MV-4-11 (cell line): Measurements from ENCODE around the gene EXOC3L1.

Experiments
- DNase-seq: peaks from one replicate; lab custom pipeline; 2025; lab: John Stamatoyannopoulos, UW

The EXOC3L1 gene

DNA sequence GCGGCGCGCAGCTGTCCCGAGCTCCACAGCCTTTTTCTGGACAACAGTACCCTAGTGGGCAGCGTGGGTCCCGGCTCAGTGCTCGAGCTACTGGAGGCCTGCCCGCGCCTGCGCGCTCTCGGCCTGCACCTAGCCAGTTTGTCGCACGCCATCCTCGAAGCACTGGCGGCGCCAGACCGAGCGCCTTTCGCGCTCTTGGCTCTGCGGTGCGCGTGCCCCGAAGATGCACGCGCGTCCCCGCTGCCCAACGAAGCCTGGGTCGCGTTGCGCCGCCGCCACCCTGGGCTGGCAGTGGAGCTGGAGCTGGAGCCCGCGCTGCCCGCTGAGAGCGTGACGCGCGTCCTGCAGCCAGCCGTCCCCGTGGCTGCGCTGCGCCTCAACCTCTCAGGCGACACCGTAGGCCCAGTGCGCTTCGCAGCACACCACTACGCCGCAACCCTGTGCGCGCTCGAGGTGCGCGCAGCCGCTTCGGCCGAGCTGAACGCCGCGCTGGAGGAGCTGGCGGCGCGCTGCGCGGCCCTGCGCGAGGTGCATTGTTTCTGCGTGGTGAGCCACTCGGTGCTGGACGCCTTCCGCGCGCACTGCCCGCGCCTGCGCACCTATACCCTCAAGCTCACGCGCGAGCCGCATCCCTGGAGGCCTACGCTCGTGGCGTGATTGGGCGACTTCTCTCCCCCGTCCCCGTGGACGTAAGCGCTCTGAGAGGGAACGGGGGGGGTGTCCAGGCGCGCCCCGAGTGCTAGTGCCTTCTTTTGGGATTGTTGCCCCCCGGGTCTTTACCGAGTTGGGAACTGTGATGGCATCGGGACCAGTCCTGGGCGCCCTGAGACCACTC, 26.6 kb downstream of the EXOC3L1 start:
- no peak for DNase-seq

DNA sequence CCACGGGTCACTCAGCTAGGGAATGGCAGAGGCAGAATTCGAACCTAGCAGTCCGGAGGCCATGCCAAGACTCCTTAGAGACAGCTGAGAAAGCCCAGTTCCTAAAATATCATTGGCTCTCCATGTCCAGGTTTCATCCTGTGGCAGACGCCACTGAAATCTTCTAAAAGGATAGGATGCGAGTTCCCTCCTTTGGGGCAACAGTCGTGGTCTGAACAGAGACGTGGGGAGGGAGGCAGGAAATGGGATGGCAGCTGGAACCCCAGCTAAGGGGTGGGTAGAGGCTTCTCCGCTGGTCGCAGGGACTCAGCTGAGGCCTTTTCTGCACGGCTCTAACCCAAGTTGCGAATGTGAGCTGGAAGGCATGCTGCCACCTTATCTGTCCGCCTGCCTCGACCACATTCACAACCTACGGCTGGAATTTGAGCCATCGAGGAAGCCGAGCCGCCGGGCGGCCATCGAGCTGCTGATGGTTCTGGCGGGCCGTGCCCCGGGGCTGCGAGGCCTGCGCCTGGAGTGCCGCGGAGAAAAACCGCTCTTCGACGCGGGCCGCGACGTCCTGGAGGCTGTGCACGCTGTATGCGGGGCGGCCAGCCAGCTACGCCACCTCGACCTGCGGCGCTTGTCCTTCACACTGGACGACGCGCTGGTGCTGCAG, 27.3 kb downstream of the EXOC3L1 start:
- no peak for DNase-seq

DNA sequence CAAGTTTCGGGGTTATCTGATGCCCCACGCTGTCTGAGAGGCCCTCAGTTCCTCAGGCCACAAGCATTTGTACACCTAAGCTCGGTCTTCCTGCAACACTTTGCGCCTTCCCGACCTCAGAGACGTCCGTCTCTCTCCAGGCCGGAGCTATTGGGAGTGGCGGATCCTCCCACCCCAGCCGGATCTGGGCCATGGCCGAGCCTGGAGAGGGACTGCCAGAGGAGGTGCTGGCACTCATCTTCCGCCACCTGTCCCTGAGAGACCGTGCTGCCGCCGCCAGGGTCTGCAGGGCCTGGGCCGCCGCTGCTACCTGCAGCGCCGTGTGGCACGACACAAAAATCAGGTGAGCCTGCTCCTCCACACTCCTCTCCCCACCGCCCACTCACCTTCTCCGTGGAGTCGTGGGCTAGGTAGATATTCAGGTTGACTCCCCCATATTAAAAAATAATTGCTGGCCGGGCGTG, 28.3 kb downstream of the EXOC3L1 start:
- no peak for DNase-seq

DNA sequence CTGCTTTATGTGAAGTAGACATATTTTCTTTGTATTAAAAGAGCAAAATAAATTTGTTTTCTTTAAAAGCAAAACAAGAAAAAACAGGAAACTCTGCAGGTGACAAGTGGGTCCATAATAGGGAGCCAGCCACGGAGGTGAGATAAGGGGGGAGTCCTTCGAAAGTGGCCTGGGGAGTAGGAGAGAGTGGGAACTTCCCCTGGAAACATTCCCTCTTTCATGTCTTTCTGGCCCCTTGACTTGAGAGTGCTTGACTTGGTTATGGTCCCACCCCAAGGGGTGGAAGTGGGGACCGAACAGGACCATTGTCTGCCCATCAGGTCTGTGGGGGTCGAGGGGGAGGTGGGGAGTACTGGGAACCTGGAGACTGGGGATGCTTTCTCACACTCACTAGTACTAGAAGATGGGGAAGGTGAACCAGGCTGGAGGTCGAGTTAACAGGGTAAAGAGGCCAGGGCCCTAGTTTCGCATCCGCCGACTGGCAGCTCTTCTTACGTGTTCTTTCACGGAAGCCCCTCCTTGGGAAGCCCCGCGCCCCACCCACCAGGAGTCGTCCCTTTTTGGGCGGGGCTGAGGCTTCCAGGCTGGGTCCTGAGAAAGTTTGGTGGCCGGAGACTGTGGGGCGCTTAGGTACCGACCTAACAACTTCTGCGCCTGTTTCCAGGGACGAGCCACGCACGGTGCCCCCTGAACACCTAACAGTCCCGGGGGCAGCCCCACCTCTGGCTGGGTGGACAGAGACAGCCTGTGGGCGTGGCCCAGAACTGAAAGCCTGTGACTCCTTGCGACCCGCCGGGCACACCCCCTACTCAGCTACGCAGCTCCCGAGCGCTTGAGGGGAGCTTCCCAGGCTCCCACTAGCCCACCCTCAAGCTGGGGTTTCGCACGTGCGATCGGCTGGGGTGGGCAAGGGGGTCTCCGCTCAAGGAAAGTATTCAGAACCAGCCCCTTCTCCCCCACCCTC, 31.0 kb downstream of the EXOC3L1 start:
- DNase-seq = peak; percentile 55

DNA sequence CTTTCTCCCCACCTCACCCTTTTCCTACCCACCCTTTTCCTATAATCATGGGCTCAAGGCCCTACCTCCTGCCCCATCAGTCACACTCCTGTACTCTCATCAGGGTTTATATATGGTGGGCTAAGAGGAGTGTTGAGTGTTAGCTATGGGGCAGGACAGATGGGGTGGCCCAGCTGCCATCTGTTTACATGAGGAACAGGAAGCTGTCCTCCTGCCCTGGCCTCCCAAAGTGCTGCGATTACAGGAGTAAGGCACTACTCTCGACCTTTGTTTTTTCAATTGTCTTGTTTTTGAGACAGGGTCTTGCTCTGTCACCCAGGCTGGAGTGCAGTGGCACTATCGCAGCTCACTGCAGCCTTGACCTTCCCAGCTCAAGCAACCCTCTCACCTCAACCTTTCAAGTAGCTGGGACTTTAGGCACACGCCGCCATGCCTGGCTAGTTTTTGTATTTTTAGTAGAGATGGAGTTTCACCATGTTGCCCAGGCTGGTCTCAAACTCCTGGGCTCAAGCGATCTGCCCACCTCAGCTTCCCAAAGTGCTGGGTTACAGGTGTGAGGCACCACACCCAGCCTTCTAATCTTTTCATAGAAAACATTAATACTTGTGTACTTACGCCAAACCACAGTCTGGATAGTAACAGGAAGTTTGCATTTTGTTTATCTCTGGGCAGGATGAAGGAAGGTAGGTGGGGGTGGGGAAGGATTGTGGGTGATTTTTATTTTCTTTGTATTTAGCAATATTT, 31.9 kb downstream of the EXOC3L1 start:
- DNase-seq = no peak

DNA sequence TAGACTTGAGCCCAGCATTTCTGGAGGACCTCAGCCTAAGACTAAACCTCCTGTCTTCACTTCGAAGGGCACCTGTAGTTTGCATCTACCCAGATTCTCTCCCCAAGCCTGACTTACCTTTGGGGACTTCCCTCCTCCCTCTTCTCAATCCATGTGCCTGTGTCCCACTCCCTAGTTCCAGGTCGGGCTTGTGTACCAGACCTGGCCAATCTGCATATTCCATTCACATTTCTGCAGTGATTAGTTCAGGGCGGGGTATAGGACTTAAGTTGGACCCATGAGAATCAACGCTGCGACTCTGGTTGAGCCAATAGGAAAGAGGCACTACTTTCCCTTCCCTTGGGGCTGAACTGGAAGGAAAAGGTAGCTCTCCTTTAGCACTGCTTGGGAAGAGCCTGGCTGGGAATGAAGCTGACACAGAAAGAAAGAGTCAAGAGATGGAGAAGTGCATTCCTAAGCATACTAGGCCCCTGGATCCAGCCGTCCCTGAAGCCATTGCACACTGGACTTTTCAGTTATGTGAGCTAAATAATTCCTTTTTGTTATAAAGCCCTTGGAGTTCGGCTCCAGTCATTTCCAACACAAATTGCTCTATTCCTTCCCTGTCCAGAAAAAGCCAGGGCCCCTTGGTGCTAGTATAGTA, 32.7 kb downstream of the EXOC3L1 start:
- no peak for DNase-seq

DNA sequence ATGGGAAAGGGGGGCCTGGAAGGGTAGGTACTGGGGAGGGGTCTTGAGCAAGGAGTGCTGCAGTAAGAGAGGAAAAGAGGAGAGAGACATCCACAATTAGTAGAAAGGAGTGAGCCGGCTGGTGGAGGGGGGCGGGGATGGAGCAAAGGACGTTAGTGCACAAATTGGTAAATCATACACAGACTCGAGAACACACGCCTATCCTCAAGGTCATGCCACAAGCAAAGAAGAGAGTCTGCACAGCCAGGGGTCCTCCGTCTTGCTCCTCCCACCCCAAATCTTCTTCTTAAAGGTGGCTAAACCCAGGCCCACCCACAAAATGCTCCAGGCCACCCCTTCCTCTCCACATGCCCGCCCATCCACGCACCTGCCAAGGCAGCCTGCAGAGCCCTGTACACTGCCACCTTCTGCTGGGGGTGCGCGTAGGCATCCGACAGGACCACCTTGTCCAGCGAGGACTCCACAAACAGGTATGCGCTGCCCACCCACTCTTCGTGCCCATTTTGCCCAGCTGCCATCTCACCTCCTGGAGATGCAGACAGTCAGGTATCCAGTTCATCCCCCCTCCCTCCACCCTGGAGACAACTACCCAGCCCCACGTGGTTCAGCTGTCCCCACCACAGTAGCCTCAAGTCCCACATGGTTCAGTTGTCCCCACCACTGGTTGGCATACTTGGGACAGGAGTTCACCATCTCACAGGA, 33.6 kb downstream of the EXOC3L1 start:
- no peak for DNase-seq

- peak; percentile 45 for DNase-seq
These were observed 34.4 kb downstream of the EXOC3L1 start for GRCh38 chr16:67155295-67156142.

- no peak for DNase-seq
These were observed 35.2 kb downstream of the EXOC3L1 start for GRCh38 chr16:67154578-67155294.

GRCh38 chr16:67151431-67152097, 38.4 kb downstream of the EXOC3L1 start:
- DNase-seq = no peak

GRCh38 chr16:67150833-67151396, 39.0 kb downstream of the EXOC3L1 start, which contains the start of gene B3GNT9:
Gene B3GNT9 (minus strand): TSS chr16:67150998. CDS start chr16:67150485, 513 bp downstream.
- peak; percentile 7 for DNase-seq

DNA sequence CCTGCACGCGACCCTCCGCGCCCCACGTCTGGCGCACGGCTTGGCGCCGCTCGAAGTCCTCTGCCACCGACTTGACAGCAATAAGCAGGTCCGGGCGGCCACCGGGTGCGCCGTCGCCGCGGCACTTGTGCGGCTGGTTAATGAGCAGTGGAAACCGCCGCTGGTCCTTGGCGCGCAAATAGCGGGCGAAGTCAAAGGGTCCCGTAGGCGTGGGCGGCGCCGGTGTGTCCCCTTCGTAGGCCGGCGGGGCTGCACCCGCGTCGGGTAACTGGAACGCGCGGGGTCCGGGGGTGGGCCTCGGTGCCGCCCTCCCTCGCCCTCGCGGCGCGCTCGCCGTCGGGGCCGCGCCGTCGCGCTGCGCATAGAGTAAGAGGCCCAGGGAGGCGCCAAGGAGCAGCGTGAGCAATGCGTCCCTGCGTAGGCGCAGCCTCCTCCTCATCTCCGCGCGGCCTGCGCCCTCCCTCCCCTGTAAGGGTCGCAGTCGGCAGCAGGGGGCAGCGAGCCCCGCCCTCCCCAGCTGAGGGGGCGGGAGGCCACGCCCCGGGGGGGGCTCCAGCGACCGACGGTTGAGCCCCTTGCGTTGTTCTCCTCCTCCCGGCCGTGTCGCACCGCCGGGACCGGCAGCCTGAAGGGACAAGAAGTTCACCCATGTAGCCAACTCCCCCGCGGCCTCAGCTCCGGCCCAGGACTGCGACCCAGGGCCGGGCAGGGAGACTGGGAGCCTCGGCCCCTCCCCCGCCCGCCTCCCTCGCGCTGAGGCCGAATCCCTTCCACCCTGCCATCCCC, 39.7 kb downstream of the EXOC3L1 start:
- DNase-seq = no peak

GRCh38 chr16:67149276-67150046, 40.5 kb downstream of the EXOC3L1 start:
- no peak for DNase-seq

- DNase-seq = no peak
These were observed 41.2 kb downstream of the EXOC3L1 start for GRCh38 chr16:67148656-67149275.

DNA sequence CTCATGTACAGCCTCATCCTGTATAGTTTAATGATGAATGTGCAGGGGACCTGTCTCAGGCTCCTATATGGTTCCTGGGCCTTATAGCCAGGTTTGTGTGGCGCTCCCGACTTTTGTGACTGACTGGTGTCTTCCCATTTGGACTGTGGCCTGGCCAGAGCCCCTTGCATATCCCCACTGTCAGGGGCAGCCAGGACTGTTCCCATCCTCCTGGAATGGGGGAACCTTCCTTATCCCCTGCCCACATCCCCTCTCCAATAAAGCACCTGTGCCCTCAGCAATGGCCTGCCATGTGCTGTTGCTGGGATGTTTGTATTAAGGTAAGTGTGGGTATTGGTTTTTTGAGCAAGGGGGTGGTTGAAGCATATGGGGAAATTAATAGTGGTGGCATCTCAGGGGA, 41.7 kb downstream of the EXOC3L1 start:
- no peak for DNase-seq
